ENCODE measurements around the gene GIT1. TPM values are rescaled to one million over a fixed set of nuclear protein-coding genes. Genes with fewer than 3 reads are reported as not detected.

The GIT1 gene
- total RNA-seq, 2 experiments from 2014 or later = 44.3 to 60.2 TPM

DNA sequence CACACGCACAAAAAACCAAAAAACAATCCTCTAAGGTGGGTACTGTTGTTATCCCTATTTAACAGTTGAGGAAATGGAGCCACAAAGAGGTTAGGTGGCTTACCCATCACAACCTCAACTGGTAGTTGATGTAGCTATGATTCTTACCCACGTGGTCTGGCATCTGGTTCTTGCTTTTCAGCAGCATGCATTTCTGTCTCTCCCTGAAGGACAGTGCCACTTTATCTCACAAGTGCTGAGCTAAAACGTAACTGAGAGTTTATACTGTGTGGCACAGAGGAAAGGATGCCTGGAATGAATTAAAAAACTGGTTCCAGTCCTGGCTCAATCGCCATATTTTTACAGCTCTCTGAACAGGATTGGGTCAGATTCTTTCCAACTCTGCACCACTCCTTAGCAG lies 35.1 kb upstream of the GIT1 start:
- no peak overlapping the region for H3K4me3 ChIP-seq (ENCODE audit: low read depth, low read length, poor library complexity, severe bottlenecking)
- TF ChIP-seq EZH2phosphoT487 (IDR thresholded peaks at IDR 0.05; ENCODE audit: borderline replicate concordance, low read depth, low read length) = no peak
- TF ChIP-seq, protein P1, sequence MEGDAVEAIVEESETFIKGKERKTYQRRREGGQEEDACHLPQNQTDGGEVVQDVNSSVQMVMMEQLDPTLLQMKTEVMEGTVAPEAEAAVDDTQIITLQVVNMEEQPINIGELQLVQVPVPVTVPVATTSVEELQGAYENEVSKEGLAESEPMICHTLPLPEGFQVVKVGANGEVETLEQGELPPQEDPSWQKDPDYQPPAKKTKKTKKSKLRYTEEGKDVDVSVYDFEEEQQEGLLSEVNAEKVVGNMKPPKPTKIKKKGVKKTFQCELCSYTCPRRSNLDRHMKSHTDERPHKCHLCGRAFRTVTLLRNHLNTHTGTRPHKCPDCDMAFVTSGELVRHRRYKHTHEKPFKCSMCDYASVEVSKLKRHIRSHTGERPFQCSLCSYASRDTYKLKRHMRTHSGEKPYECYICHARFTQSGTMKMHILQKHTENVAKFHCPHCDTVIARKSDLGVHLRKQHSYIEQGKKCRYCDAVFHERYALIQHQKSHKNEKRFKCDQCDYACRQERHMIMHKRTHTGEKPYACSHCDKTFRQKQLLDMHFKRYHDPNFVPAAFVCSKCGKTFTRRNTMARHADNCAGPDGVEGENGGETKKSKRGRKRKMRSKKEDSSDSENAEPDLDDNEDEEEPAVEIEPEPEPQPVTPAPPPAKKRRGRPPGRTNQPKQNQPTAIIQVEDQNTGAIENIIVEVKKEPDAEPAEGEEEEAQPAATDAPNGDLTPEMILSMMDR (conservative IDR thresholded peaks at IDR 0.05; ENCODE audit: low read length) = no peak
- H3K36me3 ChIP-seq (ENCODE audit: insufficient read depth, low read length) = peaks cover 5% of the 10 kb centered on the region; the same call in 1 of the 2 replicates
- peaks cover 8% of the 10 kb centered on the region for H3K4me1 ChIP-seq (ENCODE audit: insufficient read depth, low read length, poor library complexity, severe bottlenecking)
- H3K9me3 ChIP-seq (ENCODE audit: low read length) = no peaks in the 10 kb centered on the region
- BruUV-seq (replicated peaks) = no TSS peak
- DNase-seq (ENCODE audit: low spot score) = no peak
- no peaks in the 10 kb centered on the region for H3K9me2 ChIP-seq (ENCODE audit: insufficient read depth, low read length)
- no peaks in the 10 kb centered on the region for H3K79me2 ChIP-seq (ENCODE audit: insufficient read depth, low read depth, low read length)
- POLR2A ChIA-PET = interaction anchor here (0.6 kb wide), 1 partner anchor 307 kb away, joined by 5 read pairs; no protein-coding TSS in a partner anchor
- intact Hi-C loops (cut with micrococcal nuclease; ENCODE audit: unreplicated experiment) = no loop called here
- H2AFZ ChIP-seq (ENCODE audit: low read length) = no peak overlapping the region
- no peaks in the 10 kb centered on the region for H4K20me1 ChIP-seq (ENCODE audit: insufficient read depth, low read length)
- no peak overlapping the region for H3K27ac ChIP-seq (ENCODE audit: low read depth, low read length, poor library complexity, severe bottlenecking)
- CTCF ChIA-PET (ENCODE audit: unreplicated experiment) = interaction anchor here (0.6 to 1.5 kb wide), 2 partner anchors 9 to 306 kb away, joined by 3 to 6 read pairs; no protein-coding TSS in a partner anchor
- H3K4me2 ChIP-seq (ENCODE audit: low read length) = no peak overlapping the region

GRCh38 chr17:29623283-29623647 lies 33.8 kb upstream of the GIT1 start:
- no peaks in the 10 kb centered on the region for H3K36me3 ChIP-seq (ENCODE audit: insufficient read depth, low read length)
- peak overlapping the region; percentile 68 for H3K4me3 ChIP-seq (ENCODE audit: low read depth, low read length, poor library complexity, severe bottlenecking)
- H4K20me1 ChIP-seq (ENCODE audit: insufficient read depth, low read length) = no peaks in the 10 kb centered on the region
- BruUV-seq (replicated peaks) = no TSS peak
- intact Hi-C loops (cut with micrococcal nuclease; ENCODE audit: unreplicated experiment) = no loop called here
- H3K9me3 ChIP-seq (ENCODE audit: low read length) = no peaks in the 10 kb centered on the region
- no peaks in the 10 kb centered on the region for H3K9me2 ChIP-seq (ENCODE audit: insufficient read depth, low read length)
- H2AFZ ChIP-seq (ENCODE audit: low read length) = peak overlapping the region; percentile 63
- peak overlapping the region; percentile 25 for H3K27ac ChIP-seq (ENCODE audit: low read depth, low read length, poor library complexity, severe bottlenecking)
- H3K4me2 ChIP-seq (ENCODE audit: low read length) = peak overlapping the region; percentile 83
- H3K4me1 ChIP-seq (ENCODE audit: insufficient read depth, low read length, poor library complexity, severe bottlenecking) = peaks cover 9% of the 10 kb centered on the region
- ChIA-PET POLR2A (no interaction called here), CTCF (ENCODE audit: unreplicated experiment) (no interaction called here)
- TF ChIP-seq EZH2phosphoT487 (IDR thresholded peaks at IDR 0.05; ENCODE audit: borderline replicate concordance, low read depth, low read length) = no peak
- H3K79me2 ChIP-seq (ENCODE audit: insufficient read depth, low read depth, low read length) = no peaks in the 10 kb centered on the region
- DNase-seq (ENCODE audit: low spot score) = no peak

GRCh38 chr17:29622337-29623282 lies 33.2 kb upstream of the GIT1 start, which contains the start of gene CORO6:
TSS of gene CORO6 (minus strand) at chr17:29622912. CDS start at chr17:29621421, 1,491 bp downstream.
- ChIA-PET CTCF (ENCODE audit: unreplicated experiment) (interaction anchor here (0.6 kb wide), 1 partner anchor 8 kb away, joined by 3 read pairs; no protein-coding TSS in a partner anchor), POLR2A (no interaction called here)
- no peaks in the 10 kb centered on the region for H3K36me3 ChIP-seq (ENCODE audit: insufficient read depth, low read length)
- H3K79me2 ChIP-seq (ENCODE audit: insufficient read depth, low read depth, low read length) = no peaks in the 10 kb centered on the region
- H3K27ac ChIP-seq (ENCODE audit: low read depth, low read length, poor library complexity, severe bottlenecking) = peak within 1 kb of the TSS; percentile 25
- H3K4me3 ChIP-seq (ENCODE audit: low read depth, low read length, poor library complexity, severe bottlenecking) = peak within 1 kb of the TSS; percentile 68
- H4K20me1 ChIP-seq (ENCODE audit: insufficient read depth, low read length) = no peaks in the 10 kb centered on the region
- intact Hi-C loops (cut with micrococcal nuclease; ENCODE audit: unreplicated experiment) = no loop called here
- H3K9me2 ChIP-seq (ENCODE audit: insufficient read depth, low read length) = no peaks in the 10 kb centered on the region
- H3K4me2 ChIP-seq (ENCODE audit: low read length) = peak within 1 kb of the TSS; percentile 83
- DNase-seq (ENCODE audit: low spot score) = peak; percentile 76
- H3K4me1 ChIP-seq (ENCODE audit: insufficient read depth, low read length, poor library complexity, severe bottlenecking) = peaks cover 16% of the 10 kb centered on the region
- TF ChIP-seq, protein P1 (conservative IDR thresholded peaks at IDR 0.05; ENCODE audit: low read length) = no peak
- no peak for TF ChIP-seq EZH2phosphoT487 (IDR thresholded peaks at IDR 0.05; ENCODE audit: borderline replicate concordance, low read depth, low read length)
- no TSS peak for BruUV-seq (replicated peaks)
- H3K9me3 ChIP-seq (ENCODE audit: low read length) = no peaks in the 10 kb centered on the region
- H2AFZ ChIP-seq (ENCODE audit: low read length) = peak within 1 kb of the TSS; percentile 63
